Lower lobe of right lung (tissue), 2 donors: ENCODE measurements around the gene CABLES1. TPM values are rescaled to one million over a fixed set of nuclear protein-coding genes. Genes with fewer than 3 reads are reported as not detected.
"Not testable (repeated sequence)": the region's sequence is repeated elsewhere in the genome, so short reads cannot be mapped to it uniquely, and the experiment has no call there.

Experiments used
- ATAC-seq, 2 donors: fragments of 200-7000 bp; cut with Tn5 transposase; one replicate each; pipeline ENCODE4 v1.9.1; 2020 to 2022; ENCODE audit warnings: mild to moderate bottlenecking in 2 of 2, moderate library complexity in 2 of 2
- DNase-seq: peaks from one replicate; pipeline ENCODE4 v3.0.0-alpha.2; 2020
- H3K27ac ChIP-seq: fragments of 200-600 bp; one replicate; pipeline ENCODE4 v1.8.0; 2022
- H3K27me3 ChIP-seq: fragments of 200-600 bp; one replicate; pipeline ENCODE4 v1.8.0; 2022; ENCODE audit warnings: low read depth
- H3K36me3 ChIP-seq: fragments of 200-600 bp; one replicate; pipeline ENCODE4 v1.8.0; 2022; ENCODE audit warnings: mild to moderate bottlenecking
- H3K4me1 ChIP-seq: fragments of 200-600 bp; one replicate; pipeline ENCODE4 v1.8.0; 2022
- H3K4me3 ChIP-seq: fragments of 200-600 bp; one replicate; pipeline ENCODE4 v1.8.0; 2022; ENCODE audit warnings: mild to moderate bottlenecking
- H3K9me3 ChIP-seq: fragments of 200-600 bp; one replicate; pipeline ENCODE4 v1.8.0; 2022
- CTCF ChIP-seq: fragments of 200-600 bp; IDR thresholded peaks from one replicate; pipeline ENCODE4 v1.8.0; 2022; ENCODE audit warnings: antibody characterized with exemption, mild to moderate bottlenecking
- intact Hi-C: fragments of 100-400 bp; cut with DNase I; formaldehyde crosslinking; loops from one replicate; pipeline ENCODE4 v1.11.0; 2022
- total RNA-seq: library from RNA; stranded (reverse); fragmentation: NEBNext Ultra II Directional; extraction: Animal tissue kit (Norgen Biotek cat#: 25700); gene quantifications from one replicate; pipeline ENCODE4 v1.2.1, GENCODE V29; 2021
- donor health status: DM: no; HTN: yes; CAD: no; lungs with severe emphysema.

The CABLES1 gene
- total RNA-seq, 1 donor from 2014 or later, result 44.2 TPM

- no peak overlapping the region for H3K4me3 ChIP-seq
- H3K27me3 ChIP-seq, result no peaks in the 10 kb centered on the region
- TF ChIP-seq CTCF, result no peak
- no peaks in the 10 kb centered on the region for H3K9me3 ChIP-seq
- no peak for DNase-seq
- no peak overlapping the region for H3K27ac ChIP-seq
- ATAC-seq, result no peak
- intact Hi-C loops, result no loop called here
- H3K4me1 ChIP-seq, result peaks cover 25% of the 10 kb centered on the region
- peaks cover 7% of the 10 kb centered on the region for H3K36me3 ChIP-seq
Observed at GRCh38 chr18:23239885-23240608, 104.8 kb downstream of the CABLES1 start.

GRCh38 chr18:23240609-23240930 lies 105.3 kb downstream of the CABLES1 start:
- ATAC-seq (no peak), DNase-seq (no peak)
- no peak overlapping the region for H3K4me3 ChIP-seq
- TF ChIP-seq CTCF, result no peak
- peaks cover 8% of the 10 kb centered on the region for H3K36me3 ChIP-seq
- H3K4me1 ChIP-seq, result peaks cover 25% of the 10 kb centered on the region
- no peaks in the 10 kb centered on the region for H3K27me3 ChIP-seq
- no peak overlapping the region for H3K27ac ChIP-seq
- intact Hi-C loops, result no loop called here
- no peaks in the 10 kb centered on the region for H3K9me3 ChIP-seq

- DNase-seq, ATAC-seq, H3K27me3 ChIP-seq, H3K27ac ChIP-seq, intact Hi-C loops, H3K36me3 ChIP-seq, H3K9me3 ChIP-seq, H3K4me3 ChIP-seq: not testable (repeated sequence)
- H3K4me1 ChIP-seq, result peaks cover 22% of the 10 kb centered on the region
Observed at GRCh38 chr18:23241833-23242496, 106.7 kb downstream of the CABLES1 start.

- peak; percentile 54 to 60 for ATAC-seq
- H3K9me3 ChIP-seq, result no peaks in the 10 kb centered on the region
- no peaks in the 10 kb centered on the region for H3K27me3 ChIP-seq
- TF ChIP-seq CTCF, result peak; percentile 28
- H3K27ac ChIP-seq, result no peak overlapping the region
- intact Hi-C loops, result no loop called here
- DNase-seq, result peak; percentile 70
- peaks cover 17% of the 10 kb centered on the region for H3K36me3 ChIP-seq
- no peak overlapping the region for H3K4me3 ChIP-seq
- peaks cover 10% of the 10 kb centered on the region for H3K4me1 ChIP-seq
Observed at GRCh38 chr18:23243178-23243577, 107.9 kb downstream of the CABLES1 start.

GRCh38 chr18:23243816-23244215 lies 108.5 kb downstream of the CABLES1 start:
- ATAC-seq, result no peak

More at GRCh38 chr18:23243816-23244215, 108.5 kb downstream of the CABLES1 start:
- Histone ChIP-seq H3K4me1 (peaks cover 4% of the 10 kb centered on the region), H3K9me3 (no peaks in the 10 kb centered on the region), H3K36me3 (peaks cover 17% of the 10 kb centered on the region), H3K4me3 (no peak overlapping the region), H3K27me3 (no peaks in the 10 kb centered on the region), H3K27ac (no peak overlapping the region)
- DNase-seq, result no peak
- intact Hi-C loops, result no loop called here
- TF ChIP-seq CTCF, result no peak
